T-helper 9 cell (primary cell): Measurements from ENCODE around the gene BOC.

Source experiments
- DNase-seq: peaks from one replicate; pipeline ENCODE4 v3.0.0-alpha.2; 2020

The BOC gene

GRCh38 chr3:113272385-113272779, 61.0 kb downstream of the BOC start:
- no peak for DNase-seq

- no peak for DNase-seq
These were observed 61.7 kb downstream of the BOC start for GRCh38 chr3:113273011-113273410.

GRCh38 chr3:113273604-113274378, 62.4 kb downstream of the BOC start:
- no peak for DNase-seq

GRCh38 chr3:113274425-113275257, 63.3 kb downstream of the BOC start:
- no peak for DNase-seq

- no peak for DNase-seq
These were observed 63.9 kb downstream of the BOC start for GRCh38 chr3:113275258-113275556.

- no peak for DNase-seq
These were observed 64.2 kb downstream of the BOC start for GRCh38 chr3:113275583-113275928.

- no peak for DNase-seq
These were observed 64.8 kb downstream of the BOC start for GRCh38 chr3:113275929-113276750.

GRCh38 chr3:113276751-113277080, 65.4 kb downstream of the BOC start:
- DNase-seq: no peak

- DNase-seq: no peak
These were observed 66.1 kb downstream of the BOC start for GRCh38 chr3:113277414-113277813.

- no peak for DNase-seq
These were observed 66.7 kb downstream of the BOC start for GRCh38 chr3:113277941-113278598.

- no peak for DNase-seq
These were observed 67.2 kb downstream of the BOC start for GRCh38 chr3:113278599-113278955.

GRCh38 chr3:113279686-113280085, 68.3 kb downstream of the BOC start:
- DNase-seq: no peak

- DNase-seq: no peak
These were observed 71.9 kb downstream of the BOC start for GRCh38 chr3:113283306-113283705.

GRCh38 chr3:113284453-113285050, 73.2 kb downstream of the BOC start:
- no peak for DNase-seq

- DNase-seq: no peak
These were observed 73.9 kb downstream of the BOC start for GRCh38 chr3:113285226-113285625.

GRCh38 chr3:113285741-113286140, 74.4 kb downstream of the BOC start:
- DNase-seq: no peak

GRCh38 chr3:113286524-113286923, 75.2 kb downstream of the BOC start:
- DNase-seq: no peak

- no peak for DNase-seq
These were observed 75.9 kb downstream of the BOC start for GRCh38 chr3:113287111-113287802.

- DNase-seq: peak; percentile 16
These were observed 76.7 kb downstream of the BOC start for GRCh38 chr3:113287803-113288648.

- DNase-seq: no peak
These were observed 77.5 kb downstream of the BOC start for GRCh38 chr3:113288881-113289280.

- no peak for DNase-seq
These were observed 80.2 kb downstream of the BOC start for GRCh38 chr3:113291572-113291971.
